HG03460 (cell line): ENCODE data around the gene CEBPB.
"Not testable (repeated sequence)": the region's sequence is repeated elsewhere in the genome, so short reads cannot be mapped to it uniquely, and the experiment has no call there.

Experiments
- ATAC-seq: cut with Tn5 transposase; IDR thresholded peaks from one replicate; pipeline ENCODE4 v1.9.1; 2021; ENCODE audit not compliant: unreplicated experiment

The CEBPB gene

GRCh38 chr20:50192364-50193198 is 2.0 kb downstream of the CEBPB start:
- ATAC-seq, result no peak

- ATAC-seq, result no peak
These were observed 2.7 kb downstream of the CEBPB start for GRCh38 chr20:50193199-50193835.

GRCh38 chr20:50193836-50194421 is 3.3 kb downstream of the CEBPB start:
- no peak for ATAC-seq

GRCh38 chr20:50194422-50194830 is 3.8 kb downstream of the CEBPB start:
- no peak for ATAC-seq

- ATAC-seq, result no peak
These were observed 4.3 kb downstream of the CEBPB start for GRCh38 chr20:50194831-50195523.

GRCh38 chr20:50195524-50196120 is 5.0 kb downstream of the CEBPB start:
- no peak for ATAC-seq

- ATAC-seq, result no peak
These were observed 5.6 kb downstream of the CEBPB start for GRCh38 chr20:50196248-50196647.

GRCh38 chr20:50196896-50197295 is 6.3 kb downstream of the CEBPB start:
- ATAC-seq, result no peak

- ATAC-seq, result no peak
These were observed 7.0 kb downstream of the CEBPB start for GRCh38 chr20:50197463-50198179.

- no peak for ATAC-seq
These were observed 7.6 kb downstream of the CEBPB start for GRCh38 chr20:50198180-50198666.

GRCh38 chr20:50198716-50199115 is 8.1 kb downstream of the CEBPB start:
- ATAC-seq, result no peak

- ATAC-seq, result no peak
These were observed 9.1 kb downstream of the CEBPB start for GRCh38 chr20:50199703-50200102.

GRCh38 chr20:50200482-50201104 is 10.0 kb downstream of the CEBPB start:
- no peak for ATAC-seq

GRCh38 chr20:50201710-50202109 is 11.1 kb downstream of the CEBPB start:
- not testable (repeated sequence) for ATAC-seq

- no peak for ATAC-seq
These were observed 12.0 kb downstream of the CEBPB start for GRCh38 chr20:50202677-50203076.

- ATAC-seq, result no peak
These were observed 13.6 kb downstream of the CEBPB start for GRCh38 chr20:50203951-50204937.

GRCh38 chr20:50207026-50207425 is 16.4 kb downstream of the CEBPB start:
- no peak for ATAC-seq

- no peak for ATAC-seq
These were observed 17.5 kb downstream of the CEBPB start for GRCh38 chr20:50208085-50208491.

- not testable (repeated sequence) for ATAC-seq
These were observed 18.2 kb downstream of the CEBPB start for GRCh38 chr20:50208815-50209214.
